Measurements from ENCODE around the gene ASB5.

DNA sequence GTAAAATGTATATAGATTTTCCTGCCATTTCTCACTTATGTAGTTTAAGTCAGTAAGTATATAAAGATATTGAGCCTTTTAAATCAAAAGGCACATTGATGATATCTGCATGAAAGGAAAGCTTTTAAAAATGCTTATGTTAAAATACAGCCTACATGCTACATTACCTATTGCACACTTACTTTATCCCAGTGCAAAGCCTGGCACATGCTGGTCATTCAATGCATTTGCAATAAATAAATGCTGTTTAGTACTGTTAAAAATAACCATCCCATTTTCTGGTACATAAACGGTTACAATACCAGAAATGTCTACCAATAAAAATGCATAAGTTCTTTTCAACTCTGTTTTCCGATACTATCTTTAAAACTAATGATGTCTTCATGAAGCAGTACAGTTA, 51.5 kb downstream of the ASB5 start:
- TF ChIP-seq, protein P1, sequence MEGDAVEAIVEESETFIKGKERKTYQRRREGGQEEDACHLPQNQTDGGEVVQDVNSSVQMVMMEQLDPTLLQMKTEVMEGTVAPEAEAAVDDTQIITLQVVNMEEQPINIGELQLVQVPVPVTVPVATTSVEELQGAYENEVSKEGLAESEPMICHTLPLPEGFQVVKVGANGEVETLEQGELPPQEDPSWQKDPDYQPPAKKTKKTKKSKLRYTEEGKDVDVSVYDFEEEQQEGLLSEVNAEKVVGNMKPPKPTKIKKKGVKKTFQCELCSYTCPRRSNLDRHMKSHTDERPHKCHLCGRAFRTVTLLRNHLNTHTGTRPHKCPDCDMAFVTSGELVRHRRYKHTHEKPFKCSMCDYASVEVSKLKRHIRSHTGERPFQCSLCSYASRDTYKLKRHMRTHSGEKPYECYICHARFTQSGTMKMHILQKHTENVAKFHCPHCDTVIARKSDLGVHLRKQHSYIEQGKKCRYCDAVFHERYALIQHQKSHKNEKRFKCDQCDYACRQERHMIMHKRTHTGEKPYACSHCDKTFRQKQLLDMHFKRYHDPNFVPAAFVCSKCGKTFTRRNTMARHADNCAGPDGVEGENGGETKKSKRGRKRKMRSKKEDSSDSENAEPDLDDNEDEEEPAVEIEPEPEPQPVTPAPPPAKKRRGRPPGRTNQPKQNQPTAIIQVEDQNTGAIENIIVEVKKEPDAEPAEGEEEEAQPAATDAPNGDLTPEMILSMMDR (IDR thresholded peaks at IDR 0.05; ENCODE audit: low read length): no peak
- TF ChIP-seq EZH2 (IDR thresholded peaks at IDR 0.05; ENCODE audit: borderline replicate concordance, low read length): no peak
